Measurements from ENCODE around the gene AP1G1.

GRCh38 chr16:71780521-71781089 is 28.0 kb downstream of the AP1G1 start:
- TF ChIP-seq CTCF (tag by site-specific recombination; IDR thresholded peaks at IDR 0.05) (no peak), ZNF518A (tag by site-specific recombination; conservative IDR thresholded peaks at IDR 0.05; ENCODE audit: low read depth) (no peak), SETDB1 (IDR thresholded peaks at IDR 0.05; ENCODE audit: insufficient read length, low read length) (no peak), ZNF350 (tag by site-specific recombination; IDR thresholded peaks at IDR 0.05) (no peak)

All from HEK293 (cell line).